Gastrocnemius medialis (tissue), 4 donors: ENCODE results near the gene NABP1.

Experiments used
- CTCF ChIP-seq, 5 experiments: fragments of 450-650 bp in 3 of 5; fragments of 200-600 bp in 2 of 5; sonication (generic) in 2 of 5; IDR thresholded peaks in 4 of 5; conservative IDR thresholded peaks in 1 of 5; 1 replicate in 4 of 5; 2 replicates in 1 of 5; pipeline ENCODE4 v1.5.1; 2016 to 2019; ENCODE audit warnings: antibody characterized with exemption in 5 of 5, mild to moderate bottlenecking in 3 of 5, moderate library complexity in 3 of 5
- POLR2A ChIP-seq, 2 donors: fragments of 450-650 bp; IDR thresholded peaks; one replicate each; pipeline ENCODE4 v1.6.1; 2017; ENCODE audit warnings: antibody characterized with exemption in 2 of 2, mild to moderate bottlenecking in 2 of 2, moderate library complexity in 2 of 2

GRCh38 chr2:191650896-191651773 lies 26.8 kb upstream of the NABP1 start:
- no peak for TF ChIP-seq CTCF (IDR thresholded peaks at IDR 0.05 in 4 of 5, conservative IDR thresholded peaks at IDR 0.05 in 1 of 5)
- no peak for TF ChIP-seq POLR2A (IDR thresholded peaks at IDR 0.05)
